HEK293 (cell line): ENCODE data around the gene IPO8.

Experiments used
- CTCF ChIP-seq: fragments of 450-650 bp; formaldehyde crosslinking; IDR thresholded peaks from 2 replicates; pipeline ENCODE4 v1.5.1; 2016; ENCODE audit warnings: missing biosample characterization, missing genetic modification characterization
- GLI4 ChIP-seq: fragments of 450-650 bp; formaldehyde crosslinking; IDR thresholded peaks from 2 replicates; pipeline ENCODE4 v1.5.1; 2016; ENCODE audit warnings: missing biosample characterization, missing genetic modification characterization
- KLF7 ChIP-seq: fragments of 450-650 bp; formaldehyde crosslinking; IDR thresholded peaks from 2 replicates; pipeline ENCODE4 v1.5.1; 2016; ENCODE audit warnings: missing biosample characterization, missing genetic modification characterization, borderline replicate concordance
- REST ChIP-seq: fragments of 450-650 bp; formaldehyde crosslinking; IDR thresholded peaks from 2 replicates; pipeline ENCODE4 v1.5.1; 2016; ENCODE audit warnings: missing biosample characterization, missing genetic modification characterization
- ZNF292 ChIP-seq: fragments of 450-650 bp; formaldehyde crosslinking; IDR thresholded peaks from 2 replicates; pipeline ENCODE4 v1.5.1; 2016; ENCODE audit warnings: low read depth, missing biosample characterization, missing genetic modification characterization, borderline replicate concordance
- ZNF518A ChIP-seq: fragments of 450-650 bp; formaldehyde crosslinking; conservative IDR thresholded peaks from 2 replicates; pipeline ENCODE4 v1.5.1; 2016; ENCODE audit warnings: low read depth, missing biosample characterization, missing genetic modification characterization
- ZNF544 ChIP-seq: fragments of 450-650 bp; formaldehyde crosslinking; IDR thresholded peaks from 2 replicates; pipeline ENCODE4 v1.5.0; 2017; ENCODE audit warnings: missing biosample characterization, missing genetic modification characterization
- ZNF639 ChIP-seq: fragments of 450-650 bp; formaldehyde crosslinking; IDR thresholded peaks from 2 replicates; pipeline ENCODE4 v1.5.1; 2016; ENCODE audit warnings: missing biosample characterization, missing genetic modification characterization
- ZNF76 ChIP-seq: fragments of 450-650 bp; formaldehyde crosslinking; IDR thresholded peaks from 2 replicates; pipeline ENCODE4; 2016; ENCODE audit warnings: low read depth, missing biosample characterization, missing genetic modification characterization, borderline replicate concordance

- TF ChIP-seq REST (tag by site-specific recombination) = no peak
- no peak for TF ChIP-seq ZNF639 (tag by site-specific recombination)
- TF ChIP-seq CTCF = no peak
- TF ChIP-seq KLF7 (tag by site-specific recombination) = no peak
- TF ChIP-seq ZNF544 (tag by site-specific recombination) = no peak
- TF ChIP-seq ZNF518A (tag by site-specific recombination) = no peak
- no peak for TF ChIP-seq ZNF76 (tag by site-specific recombination)
- TF ChIP-seq GLI4 (tag by site-specific recombination) = no peak
- no peak for TF ChIP-seq ZNF292 (tag by site-specific recombination)
Observed at GRCh38 chr12:30646821-30647220, 48.8 kb downstream of the IPO8 start.
